Omental fat pad (tissue), 4 donors: Measurements from ENCODE around the gene MBNL2. TPM values are rescaled to one million over a fixed set of nuclear protein-coding genes. Genes with fewer than 3 reads are reported as not detected.

ENCODE experiments used
- ATAC-seq: fragments of 150-250 bp; one replicate; pipeline ENCODE4 v1.9.1; 2016; ENCODE audit warnings: mild to moderate bottlenecking, moderate library complexity; ENCODE audit not compliant: low FRiP score
- DNase-seq: peaks from one replicate; pipeline ENCODE4 v3.0.0-alpha.2; 2019; ENCODE audit warnings: low spot score
- CTCF ChIP-seq, 3 donors: fragments of 450-650 bp; IDR thresholded peaks; one replicate each; pipeline ENCODE4 v1.5.1; 2016 to 2017; ENCODE audit warnings: antibody characterized with exemption in 3 of 3, mild to moderate bottlenecking in 3 of 3, moderate library complexity in 2 of 3
- total RNA-seq, 4 donors: library from RNA; depleted of rRNA; stranded (reverse); fragments of >200 nt; gene quantifications; one replicate each; pipeline ENCODE4 v1.1.0, GENCODE V29; 2016

The MBNL2 gene
- total RNA-seq, 4 donors from 2014 or later: 105 to 132 (median 123) TPM

- no peak for ATAC-seq
- TF ChIP-seq CTCF (IDR thresholded peaks at IDR 0.05): no peak
- no peak for DNase-seq
Observed at GRCh38 chr13:97194479-97194878, 27.7 kb upstream of the MBNL2 start.

GRCh38 chr13:97196340-97196739 is 25.8 kb upstream of the MBNL2 start:
- DNase-seq (no peak), ATAC-seq (no peak)
- no peak for TF ChIP-seq CTCF (IDR thresholded peaks at IDR 0.05)

- ATAC-seq: no peak
- no peak for DNase-seq
- no peak for TF ChIP-seq CTCF (IDR thresholded peaks at IDR 0.05)
Observed at GRCh38 chr13:97198753-97199152, 23.4 kb upstream of the MBNL2 start.

GRCh38 chr13:97199451-97199850 is 22.7 kb upstream of the MBNL2 start:
- no peak for TF ChIP-seq CTCF (IDR thresholded peaks at IDR 0.05)
- DNase-seq (no peak), ATAC-seq (no peak)

- TF ChIP-seq CTCF (IDR thresholded peaks at IDR 0.05): no peak
- ATAC-seq (no peak), DNase-seq (no peak)
Observed at GRCh38 chr13:97200081-97200942, 21.8 kb upstream of the MBNL2 start.

- ATAC-seq (no peak), DNase-seq (no peak)
- no peak for TF ChIP-seq CTCF (IDR thresholded peaks at IDR 0.05)
Observed at GRCh38 chr13:97202761-97203160, 19.4 kb upstream of the MBNL2 start.

- ATAC-seq (no peak), DNase-seq (no peak)
- no peak for TF ChIP-seq CTCF (IDR thresholded peaks at IDR 0.05)
Observed at GRCh38 chr13:97205465-97205864, 16.7 kb upstream of the MBNL2 start.
